K562 (cell line): Measurements from ENCODE around the gene NEXN. TPM values are rescaled to one million over a fixed set of nuclear protein-coding genes. Genes with fewer than 3 reads are reported as not detected.

Source experiments
- ARID2 ChIP-seq: fragments of 450-650 bp; IDR thresholded peaks from 2 replicates; pipeline ENCODE4 v1.6.1; 2017; ENCODE audit warnings: antibody characterized with exemption, mild to moderate bottlenecking
- ATF1 ChIP-seq, 2 experiments: fragments of 450-650 bp in 1 of 2; IDR thresholded peaks; 2 replicates each; pipeline ENCODE4 v1.6.1; 2016; ENCODE audit warnings: missing compliant biosample characterization in 1 of 2, missing genetic modification characterization in 1 of 2
- CBX3 ChIP-seq, 2 experiments: IDR thresholded peaks; 1 replicate in 1 of 2; 2 replicates in 1 of 2; pipeline ENCODE4 v1.6.1; 2012; ENCODE audit warnings: inconsistent platforms in 2 of 2, low read length in 2 of 2, borderline replicate concordance in 1 of 2, control low read depth in 1 of 2
- CREM ChIP-seq: IDR thresholded peaks from 2 replicates; pipeline ENCODE4 v1.6.1; 2014; ENCODE audit warnings: antibody characterized with exemption, low read depth
- FOXA3 ChIP-seq, 2 experiments: fragments of 450-650 bp in 1 of 2; sonication (generic) in 1 of 2; formaldehyde crosslinking; IDR thresholded peaks in 1 of 2; conservative IDR thresholded peaks in 1 of 2; 2 replicates each; pipeline versions ENCODE4 v1.4.0 to v1.8.0; 2020 to 2022; ENCODE audit warnings: mild to moderate bottlenecking in 2 of 2, missing genetic modification reagents in 1 of 2
- NFYB ChIP-seq: IDR thresholded peaks from 2 replicates; pipeline ENCODE4 v1.6.1; 2011; ENCODE audit warnings: mild to moderate bottlenecking, moderate library complexity; ENCODE audit not compliant: insufficient read length; ENCODE audit errors: extremely low read depth
- NR2C2 ChIP-seq, 2 experiments: fragments of 200-800 bp in 1 of 2; sonication (Bioruptor generic) in 1 of 2; sonication (generic) in 1 of 2; formaldehyde crosslinking in 1 of 2; IDR thresholded peaks; 2 replicates each; pipeline versions ENCODE4 v1.6.1 to v1.8.0; 2016 to 2022; ENCODE audit warnings: mild to moderate bottlenecking in 1 of 2, missing compliant biosample characterization in 1 of 2, missing genetic modification characterization in 1 of 2, missing genetic modification reagents in 1 of 2
- PML ChIP-seq: IDR thresholded peaks from 2 replicates; pipeline ENCODE4 v1.6.1; 2012; ENCODE audit warnings: low read length, inconsistent platforms
- SOX6 ChIP-seq: fragments of 450-650 bp; IDR thresholded peaks from 2 replicates; pipeline ENCODE4 v1.6.1; 2014; ENCODE audit warnings: mild to moderate bottlenecking
- ZNF444 ChIP-seq: fragments of 250-450 bp; sonication (Bioruptor Pico); IDR thresholded peaks from 2 replicates; pipeline ENCODE4 v1.4.0; 2020; ENCODE audit warnings: mild to moderate bottlenecking, moderate library complexity
- ZSCAN29 ChIP-seq: fragments of 450-650 bp; IDR thresholded peaks from 2 replicates; pipeline ENCODE4 v1.6.1; 2017
- polyA plus RNA-seq, 8 experiments: library from polyadenylated mRNA; depleted of rRNA in 4 of 8; stranded (reverse) in 5 of 8; unstranded in 3 of 8; fragments of >200 nt; fragmentation: Nextera tagmentation in 2 of 8; fragmentation: Illumina TruSeq in 1 of 8; extraction: Ambion mirVana in 2 of 8; extraction: Trizol in 1 of 8; gene quantifications; 2 replicates each; pipeline versions ENCODE4 v1.2.1 to v1.2.3, GENCODE V29; 2011 to 2014; ENCODE audit warnings: inconsistent platforms in 1 of 8, missing spikeins in 1 of 8
- total RNA-seq, 7 experiments: library from RNA; depleted of rRNA in 6 of 7; stranded (reverse); fragments of >200 nt in 6 of 7; fragmentation: Illumina TruSeq in 2 of 7; extraction: Trizol in 2 of 7; gene quantifications; 2 replicates each; pipeline versions ENCODE4 v1.2.1 to v1.2.3, GENCODE V29; 2011 to 2021; ENCODE audit warnings: low replicate concordance in 1 of 7
- TF ChIP-seq, protein P1 (sequence below): fragments of 450-650 bp; formaldehyde crosslinking; IDR thresholded peaks from 2 replicates; pipeline ENCODE4 v1.4.0; 2022; ENCODE audit warnings: missing genetic modification characterization
- TF ChIP-seq, protein P2 (sequence below): fragments of 450-650 bp; IDR thresholded peaks from 2 replicates; pipeline ENCODE4 v1.6.1; 2016; ENCODE audit warnings: low read depth
- TF ChIP-seq, protein P3 (sequence below): fragments of 250-450 bp; sonication (Bioruptor Pico); IDR thresholded peaks from 2 replicates; pipeline ENCODE4 v1.4.0; 2020; ENCODE audit warnings: mild to moderate bottlenecking

NEXN gene
- total and polyA plus RNA-seq, 9 of the 15 experiments (the other 6 are each of a cell fraction or from before 2014, with no cell fraction given), result 0.18 to 1.8 (median 0.76) TPM

- no peak for TF ChIP-seq NFYB
- no peak for TF ChIP-seq ATF1 (CRISPR knock-in tag; IDR thresholded peaks at IDR 0.05)
- TF ChIP-seq ATF1 (tag; IDR thresholded peaks at IDR 0.05), result peak; percentile 22; the same call in 1 of the 2 replicates
- TF ChIP-seq PML, result no peak
- no peak for TF ChIP-seq ZNF444 (CRISPR knock-in tag)
- TF ChIP-seq, protein P1, sequence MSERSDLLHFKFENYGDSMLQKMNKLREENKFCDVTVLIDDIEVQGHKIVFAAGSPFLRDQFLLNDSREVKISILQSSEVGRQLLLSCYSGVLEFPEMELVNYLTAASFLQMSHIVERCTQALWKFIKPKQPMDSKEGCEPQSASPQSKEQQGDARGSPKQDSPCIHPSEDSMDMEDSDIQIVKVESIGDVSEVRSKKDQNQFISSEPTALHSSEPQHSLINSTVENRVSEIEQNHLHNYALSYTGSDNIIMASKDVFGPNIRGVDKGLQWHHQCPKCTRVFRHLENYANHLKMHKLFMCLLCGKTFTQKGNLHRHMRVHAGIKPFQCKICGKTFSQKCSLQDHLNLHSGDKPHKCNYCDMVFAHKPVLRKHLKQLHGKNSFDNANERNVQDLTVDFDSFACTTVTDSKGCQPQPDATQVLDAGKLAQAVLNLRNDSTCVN (CRISPR knock-in tag), result 0 out of 2 replicates have a peak, but pooled peaks have one; percentile 30
- peak; percentile 58 for TF ChIP-seq CREM
- no peak for TF ChIP-seq NR2C2 (CRISPR knock-in tag; IDR thresholded peaks at IDR 0.05)
- TF ChIP-seq NR2C2 (tag; IDR thresholded peaks at IDR 0.05), result peak; percentile 54
- TF ChIP-seq, protein P2, sequence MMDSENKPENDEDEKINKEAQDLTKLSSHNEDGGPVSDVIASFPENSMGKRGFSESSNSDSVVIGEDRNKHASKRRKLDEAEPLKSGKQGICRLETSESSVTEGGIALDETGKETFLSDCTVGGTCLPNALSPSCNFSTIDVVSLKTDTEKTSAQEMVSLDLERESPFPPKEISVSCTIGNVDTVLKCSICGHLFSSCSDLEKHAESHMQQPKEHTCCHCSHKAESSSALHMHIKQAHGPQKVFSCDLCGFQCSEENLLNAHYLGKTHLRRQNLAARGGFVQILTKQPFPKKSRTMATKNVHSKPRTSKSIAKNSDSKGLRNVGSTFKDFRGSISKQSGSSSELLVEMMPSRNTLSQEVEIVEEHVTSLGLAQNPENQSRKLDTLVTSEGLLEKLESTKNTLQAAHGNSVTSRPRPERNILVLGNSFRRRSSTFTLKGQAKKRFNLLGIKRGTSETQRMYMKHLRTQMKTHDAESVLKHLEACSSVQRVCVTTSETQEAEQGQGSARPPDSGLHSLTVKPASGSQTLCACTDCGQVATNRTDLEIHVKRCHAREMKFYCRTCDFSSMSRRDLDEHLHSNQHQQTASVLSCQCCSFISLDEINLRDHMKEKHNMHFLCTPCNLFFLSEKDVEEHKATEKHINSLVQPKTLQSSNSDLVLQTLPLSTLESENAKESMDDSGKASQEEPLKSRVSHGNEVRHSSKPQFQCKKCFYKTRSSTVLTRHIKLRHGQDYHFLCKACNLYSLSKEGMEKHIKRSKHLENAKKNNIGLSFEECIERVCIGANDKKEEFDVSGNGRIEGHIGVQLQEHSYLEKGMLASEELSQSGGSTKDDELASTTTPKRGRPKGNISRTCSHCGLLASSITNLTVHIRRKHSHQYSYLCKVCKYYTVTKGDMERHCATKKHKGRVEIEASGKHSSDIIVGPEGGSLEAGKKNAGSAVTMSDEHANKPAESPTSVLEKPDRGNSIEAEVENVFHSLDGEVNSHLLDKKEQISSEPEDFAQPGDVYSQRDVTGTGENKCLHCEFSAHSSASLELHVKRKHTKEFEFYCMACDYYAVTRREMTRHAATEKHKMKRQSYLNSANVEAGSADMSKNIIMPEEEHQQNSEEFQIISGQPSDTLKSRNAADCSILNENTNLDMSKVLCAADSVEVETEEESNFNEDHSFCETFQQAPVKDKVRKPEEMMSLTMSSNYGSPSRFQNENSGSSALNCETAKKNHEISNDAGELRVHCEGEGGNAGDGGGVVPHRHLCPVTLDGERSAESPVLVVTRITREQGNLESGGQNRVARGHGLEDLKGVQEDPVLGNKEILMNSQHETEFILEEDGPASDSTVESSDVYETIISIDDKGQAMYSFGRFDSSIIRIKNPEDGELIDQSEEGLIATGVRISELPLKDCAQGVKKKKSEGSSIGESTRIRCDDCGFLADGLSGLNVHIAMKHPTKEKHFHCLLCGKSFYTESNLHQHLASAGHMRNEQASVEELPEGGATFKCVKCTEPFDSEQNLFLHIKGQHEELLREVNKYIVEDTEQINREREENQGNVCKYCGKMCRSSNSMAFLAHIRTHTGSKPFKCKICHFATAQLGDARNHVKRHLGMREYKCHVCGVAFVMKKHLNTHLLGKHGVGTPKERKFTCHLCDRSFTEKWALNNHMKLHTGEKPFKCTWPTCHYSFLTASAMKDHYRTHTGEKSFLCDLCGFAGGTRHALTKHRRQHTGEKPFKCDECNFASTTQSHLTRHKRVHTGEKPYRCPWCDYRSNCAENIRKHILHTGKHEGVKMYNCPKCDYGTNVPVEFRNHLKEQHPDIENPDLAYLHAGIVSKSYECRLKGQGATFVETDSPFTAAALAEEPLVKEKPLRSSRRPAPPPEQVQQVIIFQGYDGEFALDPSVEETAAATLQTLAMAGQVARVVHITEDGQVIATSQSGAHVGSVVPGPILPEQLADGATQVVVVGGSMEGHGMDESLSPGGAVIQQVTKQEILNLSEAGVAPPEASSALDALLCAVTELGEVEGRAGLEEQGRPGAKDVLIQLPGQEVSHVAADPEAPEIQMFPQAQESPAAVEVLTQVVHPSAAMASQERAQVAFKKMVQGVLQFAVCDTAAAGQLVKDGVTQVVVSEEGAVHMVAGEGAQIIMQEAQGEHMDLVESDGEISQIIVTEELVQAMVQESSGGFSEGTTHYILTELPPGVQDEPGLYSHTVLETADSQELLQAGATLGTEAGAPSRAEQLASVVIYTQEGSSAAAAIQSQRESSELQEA, result peak; percentile 34; the same call in 1 of the 2 replicates
- TF ChIP-seq ARID2, result no peak
- 0 out of 2 replicates have a peak, but pooled peaks have one; percentile 20 for TF ChIP-seq ZSCAN29
- no peak for TF ChIP-seq FOXA3 (CRISPR knock-in tag; conservative IDR thresholded peaks at IDR 0.05 in 1 of 2, IDR thresholded peaks at IDR 0.05 in 1 of 2)
- no peak for TF ChIP-seq SOX6
- TF ChIP-seq, protein P3, sequence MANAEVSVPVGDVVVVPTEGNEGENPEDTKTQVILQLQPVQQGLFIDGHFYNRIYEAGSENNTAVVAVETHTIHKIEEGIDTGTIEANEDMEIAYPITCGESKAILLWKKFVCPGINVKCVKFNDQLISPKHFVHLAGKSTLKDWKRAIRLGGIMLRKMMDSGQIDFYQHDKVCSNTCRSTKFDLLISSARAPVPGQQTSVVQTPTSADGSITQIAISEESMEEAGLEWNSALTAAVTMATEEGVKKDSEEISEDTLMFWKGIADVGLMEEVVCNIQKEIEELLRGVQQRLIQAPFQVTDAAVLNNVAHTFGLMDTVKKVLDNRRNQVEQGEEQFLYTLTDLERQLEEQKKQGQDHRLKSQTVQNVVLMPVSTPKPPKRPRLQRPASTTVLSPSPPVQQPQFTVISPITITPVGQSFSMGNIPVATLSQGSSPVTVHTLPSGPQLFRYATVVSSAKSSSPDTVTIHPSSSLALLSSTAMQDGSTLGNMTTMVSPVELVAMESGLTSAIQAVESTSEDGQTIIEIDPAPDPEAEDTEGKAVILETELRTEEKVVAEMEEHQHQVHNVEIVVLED, result peak; percentile 6; the same call in 1 of the 2 replicates
- TF ChIP-seq CBX3 (IDR thresholded peaks at IDR 0.05; ENCODE audit: borderline replicate concordance in 1 of 2, low read length in 2 of 2), result no peak
Measured at GRCh38 chr1:77978293-77978968, 90.0 kb downstream of the NEXN start (continued).
